GM10248 (cell line): ENCODE results near the gene TIGD1.

ENCODE experiments used
- CTCF ChIA-PET: fragments of 300-600 bp; sonication (Branson Sonifier 250); formaldehyde crosslinking; extraction: SDS; loops from one replicate; lab custom pipeline; 2021; ENCODE audit warnings: antibody characterized with exemption; lab: Yijun Ruan, JAX
- POLR2A ChIA-PET: fragments of 350-650 bp; sonication (Branson Sonifier 250); formaldehyde crosslinking; extraction: SDS; loops from one replicate; lab custom pipeline; 2020; ENCODE audit warnings: antibody characterized with exemption; lab: Yijun Ruan, JAX
- DNase-seq: peaks from one replicate; pipeline ENCODE4 v3.0.0; 2012; ENCODE audit errors: extremely low spot score
- TF ChIP-seq, protein P1 (sequence below): IDR thresholded peaks from 2 replicates; pipeline ENCODE4 v1.5.1; 2012; ENCODE audit warnings: mild to moderate bottlenecking, low read depth; ENCODE audit errors: extremely low read depth, missing control alignments, control extremely low read depth

Gene TIGD1

DNA sequence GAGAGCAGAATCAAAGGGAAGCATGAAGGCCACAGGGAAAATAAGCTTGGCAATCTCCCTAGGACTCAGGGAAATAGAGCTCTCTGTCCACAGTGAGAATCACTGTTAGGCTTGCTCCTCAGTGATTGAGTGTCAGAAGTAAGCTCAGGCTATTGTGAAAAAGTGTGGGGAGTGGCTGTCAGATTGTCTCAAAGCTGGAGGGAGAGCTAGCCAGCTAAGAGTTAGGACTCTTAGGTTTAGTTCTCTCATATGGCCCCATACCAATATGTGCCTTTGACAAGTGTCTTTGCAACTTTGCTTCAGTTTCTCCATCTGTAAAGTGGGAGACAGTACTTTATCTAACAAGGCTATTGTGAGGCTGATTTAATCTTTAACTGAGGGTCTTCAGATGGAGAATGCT is 17.4 kb upstream of the TIGD1 start:
- no peak for DNase-seq
- ChIA-PET CTCF (interaction anchor here (1.0 to 2.0 kb wide), 3 partner anchors 10 to 27 kb away, joined by 3 to 5 read pairs (median 4); no protein-coding TSS in a partner anchor), POLR2A (interaction anchor here (0.5 kb wide), 2 partner anchors 8 to 88 kb away, joined by 5 to 7 read pairs; no protein-coding TSS in a partner anchor)
- TF ChIP-seq, protein P1, sequence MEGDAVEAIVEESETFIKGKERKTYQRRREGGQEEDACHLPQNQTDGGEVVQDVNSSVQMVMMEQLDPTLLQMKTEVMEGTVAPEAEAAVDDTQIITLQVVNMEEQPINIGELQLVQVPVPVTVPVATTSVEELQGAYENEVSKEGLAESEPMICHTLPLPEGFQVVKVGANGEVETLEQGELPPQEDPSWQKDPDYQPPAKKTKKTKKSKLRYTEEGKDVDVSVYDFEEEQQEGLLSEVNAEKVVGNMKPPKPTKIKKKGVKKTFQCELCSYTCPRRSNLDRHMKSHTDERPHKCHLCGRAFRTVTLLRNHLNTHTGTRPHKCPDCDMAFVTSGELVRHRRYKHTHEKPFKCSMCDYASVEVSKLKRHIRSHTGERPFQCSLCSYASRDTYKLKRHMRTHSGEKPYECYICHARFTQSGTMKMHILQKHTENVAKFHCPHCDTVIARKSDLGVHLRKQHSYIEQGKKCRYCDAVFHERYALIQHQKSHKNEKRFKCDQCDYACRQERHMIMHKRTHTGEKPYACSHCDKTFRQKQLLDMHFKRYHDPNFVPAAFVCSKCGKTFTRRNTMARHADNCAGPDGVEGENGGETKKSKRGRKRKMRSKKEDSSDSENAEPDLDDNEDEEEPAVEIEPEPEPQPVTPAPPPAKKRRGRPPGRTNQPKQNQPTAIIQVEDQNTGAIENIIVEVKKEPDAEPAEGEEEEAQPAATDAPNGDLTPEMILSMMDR = no peak

GRCh38 chr2:232563580-232563979 is 13.2 kb upstream of the TIGD1 start:
- TF ChIP-seq, protein P1 = no peak
- ChIA-PET POLR2A (no interaction called here), CTCF (interaction anchor here (1.3 kb wide), 1 partner anchor 20 kb away, joined by 3 read pairs; no protein-coding TSS in a partner anchor)
- DNase-seq = no peak

DNA sequence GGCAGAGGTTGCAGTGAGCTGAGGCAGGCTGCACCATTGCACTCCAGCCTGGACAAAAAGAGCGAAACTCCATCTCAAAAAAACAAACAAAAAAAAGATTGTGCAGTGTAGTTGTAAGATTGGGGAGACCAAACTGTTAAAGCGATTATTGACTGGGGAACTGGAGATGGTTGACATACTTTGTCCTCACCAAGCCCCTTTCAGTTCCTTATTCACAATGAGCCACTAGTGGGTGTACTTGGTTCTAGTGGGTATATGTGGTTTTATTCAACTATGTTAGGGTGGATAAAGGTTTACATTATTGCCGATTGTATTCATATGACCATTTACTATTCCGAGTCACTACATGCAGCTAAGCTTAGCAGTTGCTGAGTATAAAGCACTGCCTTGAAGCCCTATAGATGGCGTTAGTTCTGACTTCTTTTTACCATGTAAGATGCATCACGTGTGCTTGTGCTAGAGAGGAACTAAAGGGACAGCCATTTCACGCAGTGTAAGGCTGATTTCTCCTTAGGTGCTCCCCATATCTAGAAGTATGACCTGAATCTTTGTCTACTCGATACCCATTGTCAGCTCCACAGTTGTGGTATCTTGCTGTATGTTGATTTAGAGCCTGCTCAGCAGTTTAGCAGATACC is 12.3 kb upstream of the TIGD1 start:
- POLR2A ChIA-PET = no interaction called here
- TF ChIP-seq, protein P1 = no peak

DNA sequence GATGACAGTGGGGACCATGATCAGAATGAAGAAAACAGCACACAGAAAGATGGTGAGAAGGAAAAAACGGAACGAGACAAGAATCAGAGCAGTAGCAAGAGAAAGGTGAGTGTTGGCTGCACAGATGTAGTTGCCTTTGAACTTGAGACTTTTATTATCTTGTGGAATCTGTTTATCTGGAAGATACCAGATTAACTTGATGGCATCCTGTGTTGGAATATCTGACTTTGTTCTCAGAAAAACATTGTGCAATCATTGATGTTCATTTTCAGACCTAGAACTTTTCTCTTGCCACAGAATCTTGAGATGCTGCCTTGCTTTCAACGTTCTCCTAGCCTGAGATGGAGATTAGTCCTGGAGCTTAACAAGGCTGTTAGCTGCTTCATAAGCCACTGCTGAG is 6.1 kb upstream of the TIGD1 start:
- no peak for DNase-seq
- ChIA-PET POLR2A (no interaction called here), CTCF (no interaction called here)
- TF ChIP-seq, protein P1 = no peak

More for the DNA sequence above, 12.3 kb upstream of the TIGD1 start:
- CTCF ChIA-PET = interaction anchor here (1.3 kb wide), 1 partner anchor 21 kb away, joined by 3 read pairs; no protein-coding TSS in a partner anchor
- no peak for DNase-seq

DNA sequence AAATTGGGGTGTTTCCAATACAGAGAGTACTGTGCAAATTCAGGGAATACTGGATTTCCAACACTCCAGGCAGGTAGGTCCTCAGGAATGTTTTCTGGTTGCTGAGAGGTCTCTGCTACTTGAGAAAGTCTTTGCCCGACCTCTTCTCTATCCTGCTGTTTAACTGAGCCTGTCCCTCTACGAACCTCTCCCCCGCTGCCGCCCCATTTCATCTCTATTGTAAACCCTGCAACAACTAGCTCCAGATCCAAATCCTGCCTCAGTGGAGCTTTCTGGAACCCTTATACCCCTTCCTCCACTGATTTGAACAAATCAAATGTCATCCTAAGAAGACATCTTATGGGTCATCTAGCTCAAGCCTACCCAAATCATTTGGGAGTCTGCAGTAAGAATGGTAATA is 1.4 kb upstream of the TIGD1 start:
- TF ChIP-seq, protein P1 = no peak
- CTCF ChIA-PET = no interaction called here
- POLR2A ChIA-PET = no interaction called here
- DNase-seq = no peak

GRCh38 chr2:232551250-232551638 is 887 bp upstream of the TIGD1 start:
- ChIA-PET CTCF (no interaction called here), POLR2A (no interaction called here)
- no peak for DNase-seq
- TF ChIP-seq, protein P1 = no peak
